HepG2 (cell line): Measurements from ENCODE around the gene ZNF578. TPM values are rescaled to one million over a fixed set of nuclear protein-coding genes. Genes with fewer than 3 reads are reported as not detected.
A peak's percentile ranks its signal among the peaks of the same experiment; 100 is the strongest.

Experiments used
- ATF7 ChIP-seq, 2 experiments: fragments of 450-650 bp in 1 of 2; sonication (generic) in 1 of 2; formaldehyde crosslinking in 1 of 2; IDR thresholded peaks; 2 replicates each; pipeline versions ENCODE4 v1.4.0 to v1.6.1; 2016 to 2020; ENCODE audit warnings: antibody characterized with exemption in 1 of 2, mild to moderate bottlenecking in 1 of 2, missing genetic modification reagents in 1 of 2
- FOXJ3 ChIP-seq: sonication (generic); formaldehyde crosslinking; IDR thresholded peaks from 2 replicates; pipeline ENCODE4 v1.4.0; 2020; ENCODE audit warnings: missing genetic modification reagents, mild to moderate bottlenecking, borderline replicate concordance
- MYPOP ChIP-seq: sonication (generic); formaldehyde crosslinking; IDR thresholded peaks from 2 replicates; pipeline ENCODE4 v1.8.1; 2023; ENCODE audit warnings: mild to moderate bottlenecking, moderate library complexity, missing genetic modification reagents
- SIX4 ChIP-seq: sonication (generic); formaldehyde crosslinking; IDR thresholded peaks from 2 replicates; pipeline ENCODE4 v1.4.0; 2020; ENCODE audit warnings: missing genetic modification reagents
- SMAD3 ChIP-seq: sonication (generic); formaldehyde crosslinking; IDR thresholded peaks from 2 replicates; pipeline ENCODE4 v1.4.0; 2020; ENCODE audit warnings: missing genetic modification reagents
- STAG1 ChIP-seq: sonication (generic); formaldehyde crosslinking; IDR thresholded peaks from 2 replicates; pipeline ENCODE4 v1.4.0; 2020; ENCODE audit warnings: missing genetic modification reagents
- ZFP90 ChIP-seq: sonication (generic); formaldehyde crosslinking; IDR thresholded peaks from 2 replicates; pipeline ENCODE4 v1.8.0; 2022; ENCODE audit warnings: missing genetic modification reagents, mild to moderate bottlenecking, inconsistent platforms, borderline replicate concordance
- ZHX2 ChIP-seq, 2 experiments: sonication (generic) in 1 of 2; formaldehyde crosslinking in 1 of 2; IDR thresholded peaks; 2 replicates each; pipeline versions ENCODE4 v1.6.1 to v1.9.0; 2014 to 2022; ENCODE audit warnings: antibody characterized with exemption in 1 of 2, borderline replicate concordance in 1 of 2, inconsistent platforms in 1 of 2, low read depth in 1 of 2, missing genetic modification reagents in 1 of 2
- ZMYM2 ChIP-seq: sonication (generic); formaldehyde crosslinking; IDR thresholded peaks from 2 replicates; pipeline ENCODE4 v1.8.0; 2022; ENCODE audit warnings: mild to moderate bottlenecking, missing genetic modification reagents
- ZMYM4 ChIP-seq: sonication (generic); formaldehyde crosslinking; IDR thresholded peaks from 2 replicates; pipeline ENCODE4 v1.8.1; 2023; ENCODE audit warnings: mild to moderate bottlenecking, missing genetic modification reagents
- ZNF124 ChIP-seq: sonication (generic); formaldehyde crosslinking; IDR thresholded peaks from 2 replicates; pipeline ENCODE4 v1.4.0; 2020; ENCODE audit warnings: missing genetic modification reagents
- ZNF280D ChIP-seq: sonication (generic); formaldehyde crosslinking; IDR thresholded peaks from 2 replicates; pipeline ENCODE4 v1.5.1; 2020; ENCODE audit warnings: mild to moderate bottlenecking, missing genetic modification reagents
- ZNF674 ChIP-seq: sonication (generic); formaldehyde crosslinking; IDR thresholded peaks from 2 replicates; pipeline ENCODE4 v1.5.0; 2020; ENCODE audit warnings: low read depth, mild to moderate bottlenecking, missing genetic modification reagents
- polyA plus RNA-seq, 8 experiments: library from polyadenylated mRNA; depleted of rRNA in 3 of 8; stranded (reverse) in 7 of 8; unstranded in 1 of 8; fragments of >200 nt; fragmentation: Illumina TruSeq in 4 of 8; extraction: Trizol in 4 of 8; gene quantifications; 2 replicates each; pipeline versions ENCODE4 v1.2.1 to v1.2.3, GENCODE V29; 2011 to 2016; ENCODE audit warnings: low read depth in 4 of 8, missing spikeins in 1 of 8, mixed read lengths in 1 of 8; ENCODE audit not compliant: insufficient read depth in 1 of 8
- total RNA-seq, 5 experiments: library from RNA; depleted of rRNA; stranded (reverse); fragments of >200 nt; fragmentation: Illumina TruSeq; extraction: Trizol; gene quantifications; 2 replicates each; pipeline ENCODE4 v1.2.3, GENCODE V29; 2016; ENCODE audit warnings: low read depth in 1 of 5
- TF ChIP-seq, protein P1 (sequence below): sonication (generic); formaldehyde crosslinking; IDR thresholded peaks from 2 replicates; pipeline ENCODE4 v1.5.0; 2020; ENCODE audit warnings: mild to moderate bottlenecking, missing genetic modification reagents

ZNF578 gene
- total and polyA plus RNA-seq, 2 of the 13 experiments (the other 11 are each of a cell fraction or from before 2014, with no cell fraction given), result not detected

GRCh38 chr19:52527134-52527955 is 74.0 kb downstream of the ZNF578 start, which contains the start of gene ZNF808 (continued):
- TF ChIP-seq, protein P1, sequence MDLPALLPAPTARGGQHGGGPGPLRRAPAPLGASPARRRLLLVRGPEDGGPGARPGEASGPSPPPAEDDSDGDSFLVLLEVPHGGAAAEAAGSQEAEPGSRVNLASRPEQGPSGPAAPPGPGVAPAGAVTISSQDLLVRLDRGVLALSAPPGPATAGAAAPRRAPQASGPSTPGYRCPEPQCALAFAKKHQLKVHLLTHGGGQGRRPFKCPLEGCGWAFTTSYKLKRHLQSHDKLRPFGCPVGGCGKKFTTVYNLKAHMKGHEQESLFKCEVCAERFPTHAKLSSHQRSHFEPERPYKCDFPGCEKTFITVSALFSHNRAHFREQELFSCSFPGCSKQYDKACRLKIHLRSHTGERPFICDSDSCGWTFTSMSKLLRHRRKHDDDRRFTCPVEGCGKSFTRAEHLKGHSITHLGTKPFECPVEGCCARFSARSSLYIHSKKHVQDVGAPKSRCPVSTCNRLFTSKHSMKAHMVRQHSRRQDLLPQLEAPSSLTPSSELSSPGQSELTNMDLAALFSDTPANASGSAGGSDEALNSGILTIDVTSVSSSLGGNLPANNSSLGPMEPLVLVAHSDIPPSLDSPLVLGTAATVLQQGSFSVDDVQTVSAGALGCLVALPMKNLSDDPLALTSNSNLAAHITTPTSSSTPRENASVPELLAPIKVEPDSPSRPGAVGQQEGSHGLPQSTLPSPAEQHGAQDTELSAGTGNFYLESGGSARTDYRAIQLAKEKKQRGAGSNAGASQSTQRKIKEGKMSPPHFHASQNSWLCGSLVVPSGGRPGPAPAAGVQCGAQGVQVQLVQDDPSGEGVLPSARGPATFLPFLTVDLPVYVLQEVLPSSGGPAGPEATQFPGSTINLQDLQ (CRISPR knock-in tag), result 0 out of 2 replicates have a peak, but pooled peaks have one; percentile 25
- TF ChIP-seq ZNF674 (CRISPR knock-in tag) (no peak), FOXJ3 (CRISPR knock-in tag) (no peak), SMAD3 (no peak), ZFP90 (CRISPR knock-in tag) (no peak; the same call in 1 of the 2 replicates), ZHX2 (IDR thresholded peaks at IDR 0.05; ENCODE audit: low read depth) (no peak), ZHX2 (CRISPR knock-in tag; IDR thresholded peaks at IDR 0.05; ENCODE audit: borderline replicate concordance) (no peak), ZMYM4 (CRISPR knock-in tag) (peak; percentile 21; the same call in 1 of the 2 replicates), ZNF280D (CRISPR knock-in tag) (no peak), MYPOP (peak; percentile 33; the same call in 1 of the 2 replicates), SIX4 (CRISPR knock-in tag) (no peak), STAG1 (CRISPR knock-in tag) (no peak; the same call in 1 of the 2 replicates), ZNF124 (CRISPR knock-in tag) (no peak), ATF7 (IDR thresholded peaks at IDR 0.05) (no peak), ATF7 (CRISPR knock-in tag; IDR thresholded peaks at IDR 0.05) (no peak), ZMYM2 (CRISPR knock-in tag) (no peak)
